ENCODE results near the gene CNGA3. TPM values are rescaled to one million over a fixed set of nuclear protein-coding genes. Genes with fewer than 3 reads are reported as not detected.

The CNGA3 gene
- total and polyA plus RNA-seq, 2 experiments from 2014 or later: not detected

DNA sequence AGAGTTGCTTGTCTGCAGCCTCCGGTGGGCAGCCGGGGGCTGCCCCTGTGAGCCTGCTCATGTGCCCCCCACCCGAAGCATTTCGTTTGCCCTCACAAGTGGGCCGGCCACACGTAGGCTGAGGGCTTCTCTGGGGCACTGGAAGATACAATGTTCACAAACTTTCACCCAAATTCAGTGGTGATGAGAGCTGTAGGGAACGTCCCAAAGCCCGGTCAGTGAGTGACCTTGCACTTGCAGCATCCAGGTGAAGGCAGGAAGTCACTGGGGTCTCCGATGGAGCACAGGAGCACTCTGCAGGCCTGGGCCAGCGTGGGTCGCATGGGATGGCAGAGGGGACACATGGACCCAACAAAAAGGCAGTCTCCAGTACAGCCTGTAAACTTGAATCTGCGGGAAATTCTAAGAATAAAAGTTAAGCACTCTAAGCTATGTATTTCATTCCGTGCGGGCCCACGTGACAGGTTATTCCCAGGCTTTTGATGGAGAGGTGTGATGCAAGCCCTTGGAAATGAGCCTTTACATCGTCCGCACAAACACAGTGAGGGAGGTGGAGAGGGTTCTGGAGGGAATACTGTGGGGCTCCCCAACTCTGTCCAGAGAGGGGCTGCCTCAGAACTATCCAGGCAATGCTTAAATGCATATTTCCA lies 42.5 kb downstream of the CNGA3 start:
- Mint-ChIP-seq H3K27ac (no peak overlapping the region), H3K4me3 (no peak overlapping the region), H3K4me1 (no peaks in the 10 kb centered on the region), H3K9me3 (no peaks in the 10 kb centered on the region), H3K36me3 (ENCODE audit: low read depth) (no peaks in the 10 kb centered on the region; the same call in 2 of the 3 replicates), H3K27me3 (ENCODE audit: insufficient read depth, low read depth, poor library complexity) (peaks cover 10% of the 10 kb centered on the region)
- ATAC-seq (no peak), DNase-seq (ENCODE audit: low spot score) (no peak)
- no peak overlapping the region for H2AFZ ChIP-seq
- no peaks in the 10 kb centered on the region for H3F3A ChIP-seq (replicated peaks; ENCODE audit: low read depth)
- no peak overlapping the region for H3K27ac ChIP-seq (ENCODE audit: low read depth)
- H3K36me3 ChIP-seq (ENCODE audit: insufficient read depth): no peaks in the 10 kb centered on the region
- H3K4me1 ChIP-seq (ENCODE audit: insufficient read depth): no peaks in the 10 kb centered on the region
- H3K4me3 ChIP-seq: no peak overlapping the region
- no peaks in the 10 kb centered on the region for H3K27me3 ChIP-seq (ENCODE audit: insufficient read depth)
- 0 out of 2 replicates have a peak, but pooled peaks cover 6% of the 10 kb centered on the region for H4K20me1 ChIP-seq (replicated peaks; ENCODE audit: insufficient read depth)
- H3K9me2 ChIP-seq (ENCODE audit: insufficient read depth): 0 out of 2 replicates have a peak, but pooled peaks cover 3% of the 10 kb centered on the region
- TF ChIP-seq, protein P1, sequence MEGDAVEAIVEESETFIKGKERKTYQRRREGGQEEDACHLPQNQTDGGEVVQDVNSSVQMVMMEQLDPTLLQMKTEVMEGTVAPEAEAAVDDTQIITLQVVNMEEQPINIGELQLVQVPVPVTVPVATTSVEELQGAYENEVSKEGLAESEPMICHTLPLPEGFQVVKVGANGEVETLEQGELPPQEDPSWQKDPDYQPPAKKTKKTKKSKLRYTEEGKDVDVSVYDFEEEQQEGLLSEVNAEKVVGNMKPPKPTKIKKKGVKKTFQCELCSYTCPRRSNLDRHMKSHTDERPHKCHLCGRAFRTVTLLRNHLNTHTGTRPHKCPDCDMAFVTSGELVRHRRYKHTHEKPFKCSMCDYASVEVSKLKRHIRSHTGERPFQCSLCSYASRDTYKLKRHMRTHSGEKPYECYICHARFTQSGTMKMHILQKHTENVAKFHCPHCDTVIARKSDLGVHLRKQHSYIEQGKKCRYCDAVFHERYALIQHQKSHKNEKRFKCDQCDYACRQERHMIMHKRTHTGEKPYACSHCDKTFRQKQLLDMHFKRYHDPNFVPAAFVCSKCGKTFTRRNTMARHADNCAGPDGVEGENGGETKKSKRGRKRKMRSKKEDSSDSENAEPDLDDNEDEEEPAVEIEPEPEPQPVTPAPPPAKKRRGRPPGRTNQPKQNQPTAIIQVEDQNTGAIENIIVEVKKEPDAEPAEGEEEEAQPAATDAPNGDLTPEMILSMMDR (conservative IDR thresholded peaks at IDR 0.05; ENCODE audit: low read depth in 2 of 2): no peak
- TF ChIP-seq, protein P2, sequence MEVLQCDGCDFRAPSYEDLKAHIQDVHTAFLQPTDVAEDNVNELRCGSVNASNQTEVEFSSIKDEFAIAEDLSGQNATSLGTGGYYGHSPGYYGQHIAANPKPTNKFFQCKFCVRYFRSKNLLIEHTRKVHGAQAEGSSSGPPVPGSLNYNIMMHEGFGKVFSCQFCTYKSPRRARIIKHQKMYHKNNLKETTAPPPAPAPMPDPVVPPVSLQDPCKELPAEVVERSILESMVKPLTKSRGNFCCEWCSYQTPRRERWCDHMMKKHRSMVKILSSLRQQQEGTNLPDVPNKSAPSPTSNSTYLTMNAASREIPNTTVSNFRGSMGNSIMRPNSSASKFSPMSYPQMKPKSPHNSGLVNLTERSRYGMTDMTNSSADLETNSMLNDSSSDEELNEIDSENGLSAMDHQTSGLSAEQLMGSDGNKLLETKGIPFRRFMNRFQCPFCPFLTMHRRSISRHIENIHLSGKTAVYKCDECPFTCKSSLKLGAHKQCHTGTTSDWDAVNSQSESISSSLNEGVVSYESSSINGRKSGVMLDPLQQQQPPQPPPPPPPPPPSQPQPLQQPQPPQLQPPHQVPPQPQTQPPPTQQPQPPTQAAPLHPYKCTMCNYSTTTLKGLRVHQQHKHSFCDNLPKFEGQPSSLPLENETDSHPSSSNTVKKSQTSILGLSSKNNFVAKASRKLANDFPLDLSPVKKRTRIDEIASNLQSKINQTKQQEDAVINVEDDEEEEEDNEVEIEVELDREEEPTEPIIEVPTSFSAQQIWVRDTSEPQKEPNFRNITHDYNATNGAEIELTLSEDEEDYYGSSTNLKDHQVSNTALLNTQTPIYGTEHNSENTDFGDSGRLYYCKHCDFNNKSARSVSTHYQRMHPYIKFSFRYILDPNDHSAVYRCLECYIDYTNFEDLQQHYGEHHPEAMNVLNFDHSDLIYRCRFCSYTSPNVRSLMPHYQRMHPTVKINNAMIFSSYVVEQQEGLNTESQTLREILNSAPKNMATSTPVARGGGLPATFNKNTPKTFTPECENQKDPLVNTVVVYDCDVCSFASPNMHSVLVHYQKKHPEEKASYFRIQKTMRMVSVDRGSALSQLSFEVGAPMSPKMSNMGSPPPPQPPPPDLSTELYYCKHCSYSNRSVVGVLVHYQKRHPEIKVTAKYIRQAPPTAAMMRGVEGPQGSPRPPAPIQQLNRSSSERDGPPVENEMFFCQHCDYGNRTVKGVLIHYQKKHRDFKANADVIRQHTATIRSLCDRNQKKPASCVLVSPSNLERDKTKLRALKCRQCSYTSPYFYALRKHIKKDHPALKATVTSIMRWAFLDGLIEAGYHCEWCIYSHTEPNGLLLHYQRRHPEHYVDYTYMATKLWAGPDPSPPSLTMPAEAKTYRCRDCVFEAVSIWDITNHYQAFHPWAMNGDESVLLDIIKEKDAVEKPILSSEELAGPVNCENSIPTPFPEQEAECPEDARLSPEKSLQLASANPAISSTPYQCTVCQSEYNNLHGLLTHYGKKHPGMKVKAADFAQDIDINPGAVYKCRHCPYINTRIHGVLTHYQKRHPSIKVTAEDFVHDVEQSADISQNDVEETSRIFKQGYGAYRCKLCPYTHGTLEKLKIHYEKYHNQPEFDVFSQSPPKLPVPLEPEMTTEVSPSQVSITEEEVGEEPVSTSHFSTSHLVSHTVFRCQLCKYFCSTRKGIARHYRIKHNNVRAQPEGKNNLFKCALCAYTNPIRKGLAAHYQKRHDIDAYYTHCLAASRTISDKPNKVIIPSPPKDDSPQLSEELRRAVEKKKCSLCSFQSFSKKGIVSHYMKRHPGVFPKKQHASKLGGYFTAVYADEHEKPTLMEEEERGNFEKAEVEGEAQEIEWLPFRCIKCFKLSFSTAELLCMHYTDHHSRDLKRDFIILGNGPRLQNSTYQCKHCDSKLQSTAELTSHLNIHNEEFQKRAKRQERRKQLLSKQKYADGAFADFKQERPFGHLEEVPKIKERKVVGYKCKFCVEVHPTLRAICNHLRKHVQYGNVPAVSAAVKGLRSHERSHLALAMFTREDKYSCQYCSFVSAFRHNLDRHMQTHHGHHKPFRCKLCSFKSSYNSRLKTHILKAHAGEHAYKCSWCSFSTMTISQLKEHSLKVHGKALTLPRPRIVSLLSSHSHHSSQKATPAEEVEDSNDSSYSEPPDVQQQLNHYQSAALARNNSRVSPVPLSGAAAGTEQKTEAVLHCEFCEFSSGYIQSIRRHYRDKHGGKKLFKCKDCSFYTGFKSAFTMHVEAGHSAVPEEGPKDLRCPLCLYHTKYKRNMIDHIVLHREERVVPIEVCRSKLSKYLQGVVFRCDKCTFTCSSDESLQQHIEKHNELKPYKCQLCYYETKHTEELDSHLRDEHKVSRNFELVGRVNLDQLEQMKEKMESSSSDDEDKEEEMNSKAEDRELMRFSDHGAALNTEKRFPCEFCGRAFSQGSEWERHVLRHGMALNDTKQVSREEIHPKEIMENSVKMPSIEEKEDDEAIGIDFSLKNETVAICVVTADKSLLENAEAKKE (CRISPR knock-in tag; IDR thresholded peaks at IDR 0.05): no peak
- TF ChIP-seq JUNB (IDR thresholded peaks at IDR 0.05; ENCODE audit: unreplicated experiment) (no peak), NANOG (IDR thresholded peaks at IDR 0.05; ENCODE audit: borderline replicate concordance) (no peak), EZH2 (IDR thresholded peaks at IDR 0.05; ENCODE audit: low read depth, unreplicated experiment) (no peak), REST (IDR thresholded peaks at IDR 0.05; ENCODE audit: unreplicated experiment) (no peak), EZH2phosphoT487 (IDR thresholded peaks at IDR 0.05; ENCODE audit: unreplicated experiment) (no peak), ETS1 (IDR thresholded peaks at IDR 0.05) (no peak), ZNF114 (CRISPR knock-in tag; IDR thresholded peaks at IDR 0.05) (no peak), ZNF331 (CRISPR knock-in tag; IDR thresholded peaks at IDR 0.05; ENCODE audit: low read depth) (no peak), STAT1 (IDR thresholded peaks at IDR 0.05; ENCODE audit: unreplicated experiment) (no peak), POLR2AphosphoS5 (IDR thresholded peaks at IDR 0.05; ENCODE audit: low read depth) (no peak), CREB1 (CRISPR knock-in tag; IDR thresholded peaks at IDR 0.05; ENCODE audit: low read depth) (no peak)
- no peaks in the 10 kb centered on the region for H3K79me2 ChIP-seq (replicated peaks; ENCODE audit: insufficient read depth)
- no peak overlapping the region for H3K4me2 ChIP-seq

All from GM23338 (cell line).